OCI-LY3 (cell line): ENCODE data around the gene BOLA1.
A peak's percentile ranks its signal among the peaks of the same experiment; 100 is the strongest.
"Not testable (repeated sequence)": the region's sequence is repeated elsewhere in the genome, so short reads cannot be mapped to it uniquely, and the experiment has no call there.

Experiments
- H2AFZ ChIP-seq: fragments of 200-600, 300-600 bp; shearing (Covaris generic); 2 replicates; pipeline ENCODE4 v1.6.0; 2014; ENCODE audit warnings: antibody characterized with exemption, low read depth, low read length
- H3K27ac ChIP-seq: fragments of 200-600, 300-600 bp; sonication (generic); 2 replicates; pipeline ENCODE4 v1.5.1; 2014; ENCODE audit warnings: mild to moderate bottlenecking, low read length, moderate library complexity, mixed read lengths
- H3K27me3 ChIP-seq: fragments of 200-600, 300-600 bp; sonication (generic); 2 replicates; pipeline ENCODE4 v1.6.1; 2014; ENCODE audit warnings: low read depth, low read length, mixed read lengths
- H3K36me3 ChIP-seq: fragments of 200-600, 300-600 bp; sonication (generic); replicated peaks from 2 replicates; pipeline ENCODE3; 2014; ENCODE audit warnings: low read depth, low read length, mixed read lengths
- H3K4me1 ChIP-seq: fragments of 300-600, 200-600 bp; sonication (generic); 2 replicates; pipeline ENCODE4 v1.6.1; 2014; ENCODE audit warnings: low read length, mixed read lengths
- H3K4me2 ChIP-seq: fragments of 200-600, 300-600 bp; sonication (generic); 2 replicates; pipeline ENCODE4 v1.6.1; 2014; ENCODE audit warnings: low read length, mixed read lengths
- H3K4me3 ChIP-seq: fragments of 300-600, 200-600 bp; sonication (generic); 2 replicates; pipeline ENCODE4 v1.5.1; 2014; ENCODE audit warnings: antibody characterized with exemption, mild to moderate bottlenecking, low read length, moderate library complexity
- H3K79me2 ChIP-seq: fragments of 300-600, 200-600 bp; shearing (Covaris generic); 2 replicates; pipeline ENCODE4 v1.6.1; 2014; ENCODE audit warnings: mild to moderate bottlenecking, low read length, mixed read lengths
- H3K9ac ChIP-seq: fragments of 300-600, 200-600 bp; shearing (Covaris generic); 2 replicates; pipeline ENCODE4 v1.6.0; 2014; ENCODE audit warnings: mild to moderate bottlenecking, low read length, moderate library complexity
- H3K9me3 ChIP-seq: fragments of 200-600, 300-600 bp; shearing (Covaris generic); 2 replicates; pipeline ENCODE4 v1.6.1; 2014; ENCODE audit warnings: low read length, mixed read lengths; ENCODE audit not compliant: insufficient read depth
- H4K20me1 ChIP-seq: fragments of 200-600, 300-600 bp; sonication (generic); 2 replicates; pipeline ENCODE4 v1.6.1; 2016; ENCODE audit warnings: low read length, mixed read lengths; ENCODE audit not compliant: insufficient read depth
- CTCF ChIP-seq: fragments of 200-600, 300-600 bp; sonication (generic); IDR thresholded peaks from 2 replicates; pipeline ENCODE4 v1.5.1; 2014; ENCODE audit warnings: antibody characterized with exemption, low read length, low read depth
- EZH2phosphoT487 ChIP-seq: fragments of 200-600 bp; shearing (Covaris generic); IDR thresholded peaks from 2 replicates; pipeline ENCODE4 v1.6.1; 2018; ENCODE audit warnings: antibody characterized with exemption, mixed run types, low read depth

BOLA1 gene

GRCh38 chr1:149885339-149886120, 13.8 kb upstream of the BOLA1 start:
- peak overlapping the region; percentile 82 for H3K9ac ChIP-seq
- peak overlapping the region; percentile 98 for H3K27ac ChIP-seq
- H3K36me3 ChIP-seq = no peaks in the 10 kb centered on the region
- peaks cover 23% of the 10 kb centered on the region for H3K4me1 ChIP-seq
- peak overlapping the region; percentile 75 for H3K4me3 ChIP-seq
- no peaks in the 10 kb centered on the region for H3K27me3 ChIP-seq
- H3K4me2 ChIP-seq = peak overlapping the region; percentile 84
- TF ChIP-seq CTCF (no peak), EZH2phosphoT487 (no peak)
- H3K9me3 ChIP-seq = no peaks in the 10 kb centered on the region
- no peak overlapping the region for H2AFZ ChIP-seq
- no peaks in the 10 kb centered on the region for H4K20me1 ChIP-seq
- H3K79me2 ChIP-seq = peaks cover 12% of the 10 kb centered on the region; the same call in 1 of the 2 replicates

GRCh38 chr1:149886121-149886395, 13.3 kb upstream of the BOLA1 start:
- Histone ChIP-seq H3K4me1 (peaks cover 23% of the 10 kb centered on the region), H3K79me2 (peaks cover 12% of the 10 kb centered on the region; the same call in 1 of the 2 replicates), H3K4me2 (peak overlapping the region; percentile 84), H3K9ac (peak overlapping the region; percentile 82), H3K4me3 (peak overlapping the region; percentile 75), H3K27ac (peak overlapping the region; percentile 98)
- H4K20me1 ChIP-seq, H3K36me3 ChIP-seq, H3K9me3 ChIP-seq, H2AFZ ChIP-seq, H3K27me3 ChIP-seq: not testable (repeated sequence)

GRCh38 chr1:149886396-149887195, 12.8 kb upstream of the BOLA1 start:
- Histone ChIP-seq H3K27me3 (no peaks in the 10 kb centered on the region), H3K36me3 (no peaks in the 10 kb centered on the region), H4K20me1 (no peaks in the 10 kb centered on the region), H3K79me2 (peaks cover 12% of the 10 kb centered on the region; the same call in 1 of the 2 replicates), H3K9ac (peak overlapping the region; percentile 98), H3K4me1 (peaks cover 23% of the 10 kb centered on the region), H3K27ac (peak overlapping the region; percentile 98), H3K9me3 (no peaks in the 10 kb centered on the region), H2AFZ (no peak overlapping the region), H3K4me2 (peak overlapping the region; percentile 94), H3K4me3 (peak overlapping the region; percentile 75)
- TF ChIP-seq CTCF (no peak), EZH2phosphoT487 (no peak)

- Histone ChIP-seq H3K9ac (peak overlapping the region; percentile 98), H3K27ac (peak overlapping the region; percentile 98), H3K4me2 (peak overlapping the region; percentile 94), H3K4me3 (peak overlapping the region; percentile 75), H3K4me1 (peaks cover 23% of the 10 kb centered on the region), H3K79me2 (peaks cover 12% of the 10 kb centered on the region; the same call in 1 of the 2 replicates)
- not testable (repeated sequence) for H2AFZ ChIP-seq, H4K20me1 ChIP-seq, H3K9me3 ChIP-seq, H3K36me3 ChIP-seq, H3K27me3 ChIP-seq
These were observed 12.2 kb upstream of the BOLA1 start for GRCh38 chr1:149887196-149887455.
